IMR-90 (cell line): ENCODE measurements around the gene DLG5. TPM values are rescaled to one million over a fixed set of nuclear protein-coding genes. Genes with fewer than 3 reads are reported as not detected.
A peak's percentile ranks its signal among the peaks of the same experiment; 100 is the strongest.

ENCODE experiments used
- ATAC-seq: fragments of 200-7000 bp; cut with Tn5 transposase; 2 replicates; pipeline ENCODE4 v1.9.1; 2020; ENCODE audit warnings: low read depth, mild to moderate bottlenecking, moderate library complexity
- BruUV-seq: library from RNA; stranded (reverse); fragments of 400-500 nt; replicated peaks from 2 replicates; lab custom pipeline; 2021; lab: Mats Ljungman, UMichigan
- CTCF ChIA-PET: fragments of 300-600 bp; formaldehyde crosslinking; extraction: SDS; loops from one replicate; lab custom pipeline; 2021; ENCODE audit warnings: antibody characterized with exemption; lab: Yijun Ruan, JAX
- POLR2A ChIA-PET: fragments of 300-600 bp; sonication (Branson Sonifier 250); formaldehyde crosslinking; loops from one replicate; lab custom pipeline; 2022; ENCODE audit warnings: antibody characterized with exemption; ENCODE audit not compliant: unreplicated experiment; lab: Charles Lee
- DNase-seq: peaks from one replicate; pipeline ENCODE4 v3.0.0; 2013
- H2AFZ ChIP-seq: replicated peaks from 2 replicates; pipeline ENCODE3; 2013; ENCODE audit warnings: low read length, mild to moderate bottlenecking; ENCODE audit not compliant: poor library complexity
- H2AK5ac ChIP-seq: 2 replicates; pipeline ENCODE4 v1.6.1; 2013; ENCODE audit warnings: low read depth, low read length, inconsistent platforms
- H2AK9ac ChIP-seq: replicated peaks from 2 replicates; pipeline ENCODE3; 2013; ENCODE audit warnings: mild to moderate bottlenecking, low read depth, low read length, moderate library complexity; ENCODE audit not compliant: poor library complexity
- H2BK120ac ChIP-seq: 2 replicates; pipeline ENCODE4 v1.6.1; 2013; ENCODE audit warnings: low read depth, low read length, inconsistent platforms
- H2BK15ac ChIP-seq: 3 replicates; pipeline ENCODE4 v1.6.1; 2013; ENCODE audit warnings: low read depth, low read length, inconsistent platforms
- H2BK20ac ChIP-seq: 2 replicates; pipeline ENCODE4 v1.6.1; 2013; ENCODE audit warnings: low read depth, mild to moderate bottlenecking, inconsistent platforms, low read length, moderate library complexity
- H2BK5ac ChIP-seq: 2 replicates; pipeline ENCODE4 v1.6.1; 2013; ENCODE audit warnings: mild to moderate bottlenecking, low read depth, low read length, inconsistent platforms; ENCODE audit not compliant: poor library complexity, severe bottlenecking
- H3K14ac ChIP-seq: replicated peaks from 2 replicates; pipeline ENCODE4 v1.6.1; 2013; ENCODE audit warnings: low read depth, low read length, inconsistent platforms
- H3K18ac ChIP-seq: 2 replicates; pipeline ENCODE4 v1.6.1; 2013; ENCODE audit warnings: low read depth, low read length, control low read depth
- H3K23ac ChIP-seq: 2 replicates; pipeline ENCODE4 v1.6.1; 2013; ENCODE audit warnings: low read depth, low read length, inconsistent platforms
- H3K27ac ChIP-seq: 2 replicates; pipeline ENCODE4 v1.5.1; 2013; ENCODE audit warnings: mild to moderate bottlenecking, control low read depth, low read length; ENCODE audit not compliant: insufficient read depth
- H3K27me3 ChIP-seq: 2 replicates; pipeline ENCODE4 v1.6.1; 2013; ENCODE audit warnings: low read length; ENCODE audit not compliant: control insufficient read depth, insufficient read depth
- H3K36me3 ChIP-seq: 2 replicates; pipeline ENCODE4 v1.6.1; 2013; ENCODE audit warnings: low read length, mixed read lengths; ENCODE audit not compliant: control insufficient read depth, insufficient read depth
- H3K4ac ChIP-seq: 2 replicates; pipeline ENCODE4 v1.6.1; 2013; ENCODE audit warnings: low read depth, low read length, inconsistent platforms
- H3K4me1 ChIP-seq: 2 replicates; pipeline ENCODE4 v1.6.1; 2013; ENCODE audit warnings: low read length, mixed read lengths; ENCODE audit not compliant: control insufficient read depth, insufficient read depth
- H3K4me2 ChIP-seq: 2 replicates; pipeline ENCODE4 v1.6.1; 2013; ENCODE audit warnings: low read depth, mild to moderate bottlenecking, control low read depth, low read length, moderate library complexity
- H3K4me3 ChIP-seq: 2 replicates; pipeline ENCODE4 v1.5.1; 2013; ENCODE audit warnings: low read depth, mild to moderate bottlenecking, control low read depth, low read length, moderate library complexity; ENCODE audit not compliant: insufficient read depth
- H3K56ac ChIP-seq: 2 replicates; pipeline ENCODE4 v1.6.1; 2013; ENCODE audit warnings: low read length, inconsistent platforms; ENCODE audit not compliant: insufficient read depth; ENCODE audit errors: extremely low read depth
- H3K79me1 ChIP-seq, 2 experiments: 2 replicates each; pipeline ENCODE4 v1.6.1; 2013; ENCODE audit warnings: low read length in 2 of 2, inconsistent platforms in 1 of 2, low read depth in 1 of 2
- H3K9ac ChIP-seq: 2 replicates; pipeline ENCODE4 v1.6.1; 2013; ENCODE audit warnings: low read depth, low read length, control low read depth
- H3K9me1 ChIP-seq: 2 replicates; pipeline ENCODE4 v1.6.1; 2013; ENCODE audit warnings: low read length, inconsistent platforms; ENCODE audit not compliant: insufficient read depth
- H3K9me3 ChIP-seq: 2 replicates; pipeline ENCODE4 v1.6.1; 2013; ENCODE audit warnings: low read length; ENCODE audit not compliant: control insufficient read depth, insufficient read depth
- H4K20me1 ChIP-seq: 2 replicates; pipeline ENCODE4 v1.6.1; 2013; ENCODE audit warnings: low read length, inconsistent platforms; ENCODE audit not compliant: insufficient read depth
- H4K5ac ChIP-seq: 2 replicates; pipeline ENCODE4 v1.6.1; 2013; ENCODE audit warnings: mild to moderate bottlenecking, low read depth, low read length, control low read depth
- H4K8ac ChIP-seq, 2 experiments: 2 replicates each; pipeline ENCODE4 v1.6.1; 2013; ENCODE audit warnings: low read depth in 2 of 2, low read length in 2 of 2, control low read depth in 1 of 2, inconsistent platforms in 1 of 2
- H4K91ac ChIP-seq: 2 replicates; pipeline ENCODE4 v1.6.1; 2013; ENCODE audit warnings: low read depth, low read length, inconsistent platforms; ENCODE audit not compliant: insufficient read depth
- BHLHE40 ChIP-seq: fragments of 150-350 bp; IDR thresholded peaks from 2 replicates; pipeline ENCODE4 v1.6.1; 2016; ENCODE audit warnings: mild to moderate bottlenecking, low read depth, low read length
- CHD1 ChIP-seq: IDR thresholded peaks from 2 replicates; pipeline ENCODE4 v1.6.1; 2012; ENCODE audit warnings: low read depth, low read length, improper control_type of control experiment
- FOS ChIP-seq: fragments of 150-350 bp; IDR thresholded peaks from 2 replicates; pipeline ENCODE4 v1.6.1; 2016; ENCODE audit warnings: low read depth, low read length
- MAFK ChIP-seq: IDR thresholded peaks from 2 replicates; pipeline ENCODE4 v1.6.1; 2012; ENCODE audit warnings: low read depth, low read length, improper control_type of control experiment
- MXI1 ChIP-seq: IDR thresholded peaks from 2 replicates; pipeline ENCODE4 v1.6.1; 2012; ENCODE audit warnings: low read depth, mild to moderate bottlenecking, low read length, moderate library complexity, borderline replicate concordance
- NFE2L2 ChIP-seq: fragments of 150-350 bp; IDR thresholded peaks from 2 replicates; pipeline ENCODE4 v1.6.1; 2016; ENCODE audit warnings: low read depth, mild to moderate bottlenecking, low read length
- POLR2A ChIP-seq: IDR thresholded peaks from 2 replicates; pipeline ENCODE4 v1.6.1; 2012; ENCODE audit warnings: mild to moderate bottlenecking, low read depth, low read length
- RAD21 ChIP-seq: IDR thresholded peaks from 2 replicates; pipeline ENCODE4 v1.6.1; 2012; ENCODE audit warnings: low read length, improper control_type of control experiment
- RCOR1 ChIP-seq: IDR thresholded peaks from 2 replicates; pipeline ENCODE4 v1.6.1; 2012; ENCODE audit warnings: mild to moderate bottlenecking, low read length, improper control_type of control experiment; ENCODE audit not compliant: insufficient replicate concordance
- SMC3 ChIP-seq: fragments of 150-350 bp; IDR thresholded peaks from 2 replicates; pipeline ENCODE4 v1.6.1; 2016; ENCODE audit warnings: low read depth, mild to moderate bottlenecking, antibody characterized with exemption, low read length, moderate library complexity
- WGBS, 2 experiments: methylation state at CpG; one replicate each; pipeline versions ENCODE4 v1.1.5 to v1.1.7; 2013; ENCODE audit warnings: missing lambda C conversion rate in 2 of 2; ENCODE audit not compliant: insufficient read length in 1 of 2; ENCODE audit errors: extremely low coverage in 2 of 2; 5-methylcytosine and 5-hydroxymethylcytosine counted together
- dilution Hi-C: fragments of 300-500 bp; cut with HindIII; formaldehyde crosslinking; loops from one replicate; pipeline ENCODE4 v1.14.3; 2018; ENCODE audit warnings: low sequenced_read_pairs; ENCODE audit not compliant: unreplicated experiment
- in situ Hi-C: fragments of 300-500 bp; cut with MboI; formaldehyde crosslinking; loops from 3 replicates; pipeline ENCODE4 v1.14.3; 2019; ENCODE audit warnings: low sequenced_read_pairs, inconsistent platforms, mixed read lengths
- intact Hi-C: fragments of 100-400 bp; cut with micrococcal nuclease; formaldehyde crosslinking; loops from 2 replicates; pipeline ENCODE4 v1.10.0; 2022
- polyA plus RNA-seq, 3 experiments: library from polyadenylated mRNA; depleted of rRNA; stranded (reverse); fragments of >200 nt; gene quantifications; 2 replicates each; pipeline ENCODE4 v1.2.3, GENCODE V29; 2012; ENCODE audit warnings: low replicate concordance in 1 of 3
- total RNA-seq: library from RNA; depleted of rRNA; stranded (reverse); fragments of >200 nt; gene quantifications from 2 replicates; pipeline ENCODE4 v1.2.3, GENCODE V29; 2012
- TF ChIP-seq, protein P1 (sequence below): fragments of 150-350 bp; IDR thresholded peaks from 2 replicates; pipeline ENCODE4 v1.6.1; 2017; ENCODE audit warnings: mild to moderate bottlenecking, antibody characterized with exemption, low read length, low read depth
- TF ChIP-seq, protein P2 (sequence below): conservative IDR thresholded peaks from 2 replicates; pipeline ENCODE4 v1.5.1; 2012; ENCODE audit warnings: mild to moderate bottlenecking, low read depth, low read length, improper control_type of control experiment

DLG5 gene
- total and polyA plus RNA-seq, 2 of the 4 experiments (the other 2 are of a cell fraction) = 12.7 to 28.7 TPM

- CTCF ChIA-PET = no interaction called here
- H3K27ac ChIP-seq = peak overlapping the region; percentile 22; the same call in 1 of the 2 replicates
- no peak overlapping the region for H2AK9ac ChIP-seq
- H2BK20ac ChIP-seq = no peak overlapping the region
- H4K91ac ChIP-seq = 0 out of 2 replicates have a peak overlapping the region, but pooled peaks have one; percentile 34
- no peaks in the 10 kb centered on the region for H3K27me3 ChIP-seq
- peak overlapping the region; percentile 94; the same call in 1 of the 2 replicates for H3K14ac ChIP-seq
- no peak overlapping the region for H3K4me2 ChIP-seq
- H2AFZ ChIP-seq = no peak overlapping the region
- POLR2A ChIA-PET = no interaction called here
- H4K8ac ChIP-seq = peak overlapping the region in 1 of 2 experiments; percentile 8; a peak in 1 of 4 replicates
- no peak overlapping the region for H3K4me3 ChIP-seq
- H3K23ac ChIP-seq = peak overlapping the region; percentile 89; the same call in 1 of the 2 replicates
- H3K18ac ChIP-seq = no peak overlapping the region
- H4K20me1 ChIP-seq = peaks cover 98% of the 10 kb centered on the region
- H3K4me1 ChIP-seq = peaks cover 25% of the 10 kb centered on the region
- H2BK120ac ChIP-seq = no peak overlapping the region
- DNase-seq (no peak), ATAC-seq (no peak)
- no peaks in the 10 kb centered on the region for H3K9me3 ChIP-seq
- H2BK15ac ChIP-seq = 0 out of 3 replicates have a peak overlapping the region, but pooled peaks have one; percentile 43
- 100% methylated on average over 1 of the region's 8 CpGs; no CpG with 5 or more reads in 1 of the 2 experiments for WGBS, 2 experiments
- peak overlapping the region; percentile 68 for H2BK5ac ChIP-seq
- no TSS peak for BruUV-seq
- in situ Hi-C loops = no loop called here
- H3K9me1 ChIP-seq = peaks cover 55% of the 10 kb centered on the region
- H3K9ac ChIP-seq = no peak overlapping the region
- H3K4ac ChIP-seq = peak overlapping the region; percentile 87; the same call in 1 of the 2 replicates
- intact Hi-C loops = no loop called here
- H4K5ac ChIP-seq = no peak overlapping the region
- H2AK5ac ChIP-seq = 0 out of 2 replicates have a peak overlapping the region, but pooled peaks have one; percentile 40
- TF ChIP-seq RAD21 (no peak), NFE2L2 (no peak), MAFK (no peak), MXI1 (no peak), CHD1 (no peak), POLR2A (no peak), BHLHE40 (no peak), SMC3 (no peak), RCOR1 (no peak), FOS (no peak)
- TF ChIP-seq, protein P1, sequence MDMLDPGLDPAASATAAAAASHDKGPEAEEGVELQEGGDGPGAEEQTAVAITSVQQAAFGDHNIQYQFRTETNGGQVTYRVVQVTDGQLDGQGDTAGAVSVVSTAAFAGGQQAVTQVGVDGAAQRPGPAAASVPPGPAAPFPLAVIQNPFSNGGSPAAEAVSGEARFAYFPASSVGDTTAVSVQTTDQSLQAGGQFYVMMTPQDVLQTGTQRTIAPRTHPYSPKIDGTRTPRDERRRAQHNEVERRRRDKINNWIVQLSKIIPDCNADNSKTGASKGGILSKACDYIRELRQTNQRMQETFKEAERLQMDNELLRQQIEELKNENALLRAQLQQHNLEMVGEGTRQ = no peak
- TF ChIP-seq, protein P2, sequence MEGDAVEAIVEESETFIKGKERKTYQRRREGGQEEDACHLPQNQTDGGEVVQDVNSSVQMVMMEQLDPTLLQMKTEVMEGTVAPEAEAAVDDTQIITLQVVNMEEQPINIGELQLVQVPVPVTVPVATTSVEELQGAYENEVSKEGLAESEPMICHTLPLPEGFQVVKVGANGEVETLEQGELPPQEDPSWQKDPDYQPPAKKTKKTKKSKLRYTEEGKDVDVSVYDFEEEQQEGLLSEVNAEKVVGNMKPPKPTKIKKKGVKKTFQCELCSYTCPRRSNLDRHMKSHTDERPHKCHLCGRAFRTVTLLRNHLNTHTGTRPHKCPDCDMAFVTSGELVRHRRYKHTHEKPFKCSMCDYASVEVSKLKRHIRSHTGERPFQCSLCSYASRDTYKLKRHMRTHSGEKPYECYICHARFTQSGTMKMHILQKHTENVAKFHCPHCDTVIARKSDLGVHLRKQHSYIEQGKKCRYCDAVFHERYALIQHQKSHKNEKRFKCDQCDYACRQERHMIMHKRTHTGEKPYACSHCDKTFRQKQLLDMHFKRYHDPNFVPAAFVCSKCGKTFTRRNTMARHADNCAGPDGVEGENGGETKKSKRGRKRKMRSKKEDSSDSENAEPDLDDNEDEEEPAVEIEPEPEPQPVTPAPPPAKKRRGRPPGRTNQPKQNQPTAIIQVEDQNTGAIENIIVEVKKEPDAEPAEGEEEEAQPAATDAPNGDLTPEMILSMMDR = no peak
- no peaks in the 10 kb centered on the region for H3K36me3 ChIP-seq
- dilution Hi-C loops = no loop called here
- no peak overlapping the region for H3K56ac ChIP-seq
- H3K79me1 ChIP-seq = peaks cover 55 to 97% of the 10 kb centered on the region in 2 experiments
Measured at GRCh38 chr10:77910524-77911145, 15.9 kb downstream of the DLG5 start.
